Gastrocnemius medialis (tissue), 4 donors: Measurements from ENCODE around the gene GRIA4. TPM values are rescaled to one million over a fixed set of nuclear protein-coding genes. Genes with fewer than 3 reads are reported as not detected.

Source experiments
- ATAC-seq, 2 donors: fragments of 150-250 bp; one replicate each; pipeline ENCODE4 v1.9.1; 2016
- DNase-seq, 2 donors: peaks; one replicate each; pipeline ENCODE4 v3.0.0-alpha.2; 2019
- H3K27ac ChIP-seq, 4 donors: fragments of 200-600 bp; sonication (generic); 1 replicate in 1 of 4; 2 replicates in 3 of 4; pipeline ENCODE4 v1.5.1; 2016 to 2018; ENCODE audit warnings: mild to moderate bottlenecking in 2 of 4, moderate library complexity in 1 of 4
- H3K27me3 ChIP-seq, 3 donors: fragments of 200-600 bp; sonication (generic) in 2 of 3; 1 replicate in 1 of 3; 2 replicates in 2 of 3; pipeline versions ENCODE4 v1.5.1 to v1.6.0; 2016 to 2019; ENCODE audit warnings: mild to moderate bottlenecking in 1 of 3, moderate library complexity in 1 of 3
- H3K36me3 ChIP-seq, 2 donors: fragments of 200-600 bp; sonication (generic) in 1 of 2; one replicate each; pipeline ENCODE4 v1.5.1; 2017 to 2018
- H3K4me1 ChIP-seq, 2 donors: fragments of 200-600 bp; sonication (generic) in 1 of 2; one replicate each; pipeline ENCODE4 v1.5.1; 2016 to 2017; ENCODE audit warnings: mild to moderate bottlenecking in 2 of 2
- H3K4me3 ChIP-seq, 4 donors: fragments of 200-600 bp; sonication (generic) in 3 of 4; 1 replicate in 1 of 4; 2 replicates in 3 of 4; pipeline ENCODE4 v1.5.1; 2016 to 2019; ENCODE audit warnings: mild to moderate bottlenecking in 2 of 4
- H3K9me3 ChIP-seq, 3 donors: fragments of 200-600 bp; sonication (generic) in 2 of 3; 1 replicate in 1 of 3; 2 replicates in 2 of 3; pipeline ENCODE4 v1.5.1; 2016 to 2019
- CTCF ChIP-seq, 5 experiments: fragments of 450-650 bp in 3 of 5; fragments of 200-600 bp in 2 of 5; sonication (generic) in 2 of 5; IDR thresholded peaks in 4 of 5; conservative IDR thresholded peaks in 1 of 5; 1 replicate in 4 of 5; 2 replicates in 1 of 5; pipeline ENCODE4 v1.5.1; 2016 to 2019; ENCODE audit warnings: antibody characterized with exemption in 5 of 5, mild to moderate bottlenecking in 3 of 5, moderate library complexity in 3 of 5
- POLR2A ChIP-seq, 2 donors: fragments of 450-650 bp; IDR thresholded peaks; one replicate each; pipeline ENCODE4 v1.6.1; 2017; ENCODE audit warnings: antibody characterized with exemption in 2 of 2, mild to moderate bottlenecking in 2 of 2, moderate library complexity in 2 of 2
- in situ Hi-C, 4 donors: fragments of 200-750 bp; cut with MboI; loops; one replicate each; pipeline versions ENCODE4 v1.15.0 to v1.8.0; 2017; ENCODE audit warnings: low sequenced_read_pairs in 4 of 4
- intact Hi-C: fragments of 100-400 bp; cut with DNase I; formaldehyde crosslinking; loops from one replicate; pipeline ENCODE4 v1.15.1; 2023; ENCODE audit warnings: low total_unique reads
- total RNA-seq, 4 donors: library from RNA; depleted of rRNA; stranded (reverse); fragments of >200 nt; gene quantifications; one replicate each; pipeline versions ENCODE4 v1.1.0 to v1.2.3, GENCODE V29; 2016

The GRIA4 gene
- total RNA-seq, 4 donors from 2014 or later, result not detected

- Histone ChIP-seq H3K27me3 (no peaks in the 10 kb centered on the region), H3K4me1 (no peaks in the 10 kb centered on the region), H3K9me3 (no peaks in the 10 kb centered on the region), H3K4me3 (no peak overlapping the region), H3K27ac (no peak overlapping the region), H3K36me3 (no peaks in the 10 kb centered on the region)
- intact Hi-C loops, result no loop called here
- in situ Hi-C loops, result no loop called here
- DNase-seq, result no peak
- no peak for ATAC-seq
- TF ChIP-seq CTCF (IDR thresholded peaks at IDR 0.05 in 4 of 5, conservative IDR thresholded peaks at IDR 0.05 in 1 of 5) (no peak), POLR2A (IDR thresholded peaks at IDR 0.05) (no peak)
Observed at GRCh38 chr11:105689631-105690030, 79.8 kb downstream of the GRIA4 start.

GRCh38 chr11:105690467-105690866 lies 80.6 kb downstream of the GRIA4 start:
- DNase-seq, result no peak
- intact Hi-C loops, result no loop called here
- Histone ChIP-seq H3K4me1 (no peaks in the 10 kb centered on the region), H3K4me3 (no peak overlapping the region), H3K27me3 (no peaks in the 10 kb centered on the region), H3K9me3 (no peaks in the 10 kb centered on the region), H3K27ac (no peak overlapping the region), H3K36me3 (no peaks in the 10 kb centered on the region)
- in situ Hi-C loops, result no loop called here
- no peak for TF ChIP-seq POLR2A (IDR thresholded peaks at IDR 0.05)
- no peak for TF ChIP-seq CTCF (IDR thresholded peaks at IDR 0.05 in 4 of 5, conservative IDR thresholded peaks at IDR 0.05 in 1 of 5)
- no peak for ATAC-seq

GRCh38 chr11:105693075-105693759 lies 83.3 kb downstream of the GRIA4 start:
- DNase-seq, result no peak
- intact Hi-C loops, result no loop called here
- Histone ChIP-seq H3K9me3 (no peaks in the 10 kb centered on the region), H3K4me1 (no peaks in the 10 kb centered on the region), H3K36me3 (no peaks in the 10 kb centered on the region), H3K4me3 (no peak overlapping the region), H3K27ac (no peak overlapping the region), H3K27me3 (no peaks in the 10 kb centered on the region)
- no peak for ATAC-seq
- no peak for TF ChIP-seq CTCF (IDR thresholded peaks at IDR 0.05 in 4 of 5, conservative IDR thresholded peaks at IDR 0.05 in 1 of 5)
- no peak for TF ChIP-seq POLR2A (IDR thresholded peaks at IDR 0.05)
- in situ Hi-C loops, result no loop called here

- H3K4me1 ChIP-seq, result no peaks in the 10 kb centered on the region
- no peaks in the 10 kb centered on the region for H3K36me3 ChIP-seq
- in situ Hi-C loops (no loop called here), intact Hi-C loops (no loop called here)
- no peaks in the 10 kb centered on the region for H3K9me3 ChIP-seq
- ATAC-seq (no peak), DNase-seq (no peak)
- TF ChIP-seq CTCF (IDR thresholded peaks at IDR 0.05 in 4 of 5, conservative IDR thresholded peaks at IDR 0.05 in 1 of 5), result no peak
- TF ChIP-seq POLR2A (IDR thresholded peaks at IDR 0.05), result no peak
- no peak overlapping the region for H3K4me3 ChIP-seq
- H3K27me3 ChIP-seq, result no peaks in the 10 kb centered on the region
- H3K27ac ChIP-seq, result no peak overlapping the region
Observed at GRCh38 chr11:105696000-105696399, 86.1 kb downstream of the GRIA4 start.

- no peaks in the 10 kb centered on the region for H3K27me3 ChIP-seq
Observed at GRCh38 chr11:105697291-105697690, 87.4 kb downstream of the GRIA4 start.

More at GRCh38 chr11:105697291-105697690, 87.4 kb downstream of the GRIA4 start:
- in situ Hi-C loops, result no loop called here
- no peaks in the 10 kb centered on the region for H3K4me1 ChIP-seq
- H3K4me3 ChIP-seq, result no peak overlapping the region
- H3K9me3 ChIP-seq, result no peaks in the 10 kb centered on the region
- ATAC-seq (no peak), DNase-seq (no peak)
- intact Hi-C loops, result no loop called here
- no peaks in the 10 kb centered on the region for H3K36me3 ChIP-seq
- no peak overlapping the region for H3K27ac ChIP-seq
- TF ChIP-seq CTCF (IDR thresholded peaks at IDR 0.05 in 4 of 5, conservative IDR thresholded peaks at IDR 0.05 in 1 of 5) (no peak), POLR2A (IDR thresholded peaks at IDR 0.05) (no peak)
